HG02885 (cell line): Measurements from ENCODE around the gene NAA35.
"Not testable (repeated sequence)": the region's sequence is repeated elsewhere in the genome, so short reads cannot be mapped to it uniquely, and the experiment has no call there.

Source experiments
- ATAC-seq: cut with Tn5 transposase; IDR thresholded peaks from one replicate; pipeline ENCODE4 v1.9.1; 2021; ENCODE audit warnings: mild to moderate bottlenecking; ENCODE audit not compliant: unreplicated experiment, poor library complexity

The NAA35 gene

DNA sequence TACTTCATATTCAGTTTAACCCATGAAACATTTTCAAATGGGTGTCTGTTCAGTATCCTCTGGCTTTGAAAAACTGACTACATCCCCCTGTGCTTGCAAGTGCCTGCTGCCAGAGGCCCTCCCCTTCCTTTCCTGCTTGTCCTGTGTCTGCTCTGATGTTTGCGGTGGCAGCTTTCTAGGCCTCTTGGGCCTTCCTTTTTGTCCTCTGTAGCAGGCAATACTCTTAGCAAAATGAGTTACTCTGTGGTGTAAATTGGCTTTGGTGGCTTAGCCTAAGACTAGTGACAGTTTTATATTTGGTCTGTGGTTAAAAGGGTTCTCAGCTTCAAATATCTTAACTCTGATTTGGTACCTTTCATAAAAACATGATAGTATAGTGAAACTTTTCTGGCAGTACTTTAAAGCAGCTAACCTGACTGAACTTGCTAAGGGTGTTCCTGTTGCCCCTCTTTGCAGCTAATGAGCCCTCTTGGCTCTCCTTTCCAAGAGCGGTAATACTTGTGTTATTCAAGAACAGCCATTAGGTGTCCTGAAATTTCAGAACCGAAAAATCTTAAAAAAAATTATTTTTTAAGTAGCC, 81.8 kb downstream of the NAA35 start:
- ATAC-seq = no peak

DNA sequence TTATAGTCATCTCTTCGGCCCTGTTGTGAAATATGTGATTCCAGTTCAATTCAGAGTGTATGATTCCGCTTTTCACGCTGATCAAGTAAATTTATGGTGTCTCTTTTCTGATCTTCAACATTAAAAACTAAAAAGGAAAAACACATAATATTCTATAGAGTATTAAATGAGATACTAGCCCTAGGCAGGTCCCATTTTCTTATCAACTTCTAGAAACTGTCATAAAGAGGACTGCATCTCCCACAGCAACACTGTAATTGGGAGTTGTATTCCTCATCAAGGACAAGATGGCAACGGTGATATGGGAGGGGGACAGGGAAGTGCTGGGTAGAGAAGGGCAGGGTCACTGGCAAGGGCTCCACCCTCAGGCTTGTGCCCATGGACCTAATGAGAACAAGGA, 86.8 kb downstream of the NAA35 start:
- ATAC-seq = no peak

DNA sequence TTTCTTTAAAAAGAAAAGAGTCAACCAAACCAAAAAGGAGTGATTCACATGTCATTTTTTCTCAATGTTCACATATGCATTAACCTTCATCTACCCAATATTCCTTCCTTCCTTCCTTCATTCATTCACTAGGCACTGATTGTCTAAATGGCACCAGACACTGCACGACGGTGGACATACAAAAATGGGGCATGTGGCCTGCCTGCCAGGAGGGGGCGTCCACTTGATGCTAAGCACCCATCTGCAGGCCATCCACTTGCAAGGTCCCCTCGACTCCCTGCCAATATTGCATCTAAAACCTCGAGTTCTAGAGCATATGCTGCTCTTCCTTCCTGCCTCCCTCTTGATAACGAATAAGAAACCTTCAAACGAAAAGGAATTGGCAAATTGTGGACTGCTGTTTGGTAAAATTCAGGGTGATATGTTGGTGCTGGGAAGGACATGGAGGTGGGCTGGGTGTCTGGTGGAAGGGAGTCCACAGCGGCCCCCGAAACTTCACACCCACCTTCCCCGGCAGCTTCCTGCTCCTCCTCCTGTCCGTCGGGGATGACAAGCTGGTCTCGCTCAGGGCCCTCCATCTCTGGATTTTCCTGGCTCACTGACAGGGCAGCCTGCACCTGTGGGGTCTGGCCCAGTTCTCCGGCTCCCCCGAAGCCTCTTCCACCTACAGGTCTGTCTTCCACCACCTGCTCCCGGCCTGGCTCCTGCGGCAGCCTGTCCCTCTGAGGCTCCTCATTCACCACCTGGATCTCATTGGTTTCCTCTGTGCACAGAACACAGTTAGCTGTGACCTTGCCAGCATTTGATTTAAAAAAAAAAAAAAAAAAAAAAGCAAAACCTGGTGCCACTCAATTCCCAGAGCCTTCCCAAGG, 94.2 kb downstream of the NAA35 start:
- no peak for ATAC-seq

DNA sequence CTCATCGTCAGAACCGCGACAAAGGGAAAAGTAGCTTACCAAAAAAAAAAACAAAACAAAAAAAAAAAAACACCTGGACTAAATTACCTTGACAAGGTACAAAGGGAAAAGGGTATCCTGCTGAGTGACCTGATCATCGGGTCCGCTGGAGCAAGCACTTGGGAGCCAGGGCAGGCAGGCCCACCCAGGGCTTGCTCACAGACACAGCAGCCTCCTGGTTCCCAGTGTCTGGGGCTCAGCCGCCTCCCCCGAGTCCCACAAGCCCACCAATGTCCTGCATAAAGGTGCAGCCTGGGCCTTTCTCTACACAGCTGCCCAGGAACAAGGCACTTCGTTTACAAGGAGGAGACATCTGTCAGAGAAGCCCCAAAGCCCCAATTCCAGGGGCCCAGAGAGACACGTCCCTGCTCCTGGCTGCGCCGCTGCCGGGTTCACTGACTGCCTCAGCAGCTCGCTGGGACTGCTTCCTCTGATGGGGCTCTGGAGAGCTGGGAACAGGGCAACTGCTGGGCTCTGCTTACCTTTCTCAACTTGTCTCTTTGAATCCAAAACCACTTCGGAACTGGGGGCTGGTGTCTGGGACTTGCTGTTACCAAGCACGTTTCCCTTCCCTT, 95.0 kb downstream of the NAA35 start:
- ATAC-seq = no peak

DNA sequence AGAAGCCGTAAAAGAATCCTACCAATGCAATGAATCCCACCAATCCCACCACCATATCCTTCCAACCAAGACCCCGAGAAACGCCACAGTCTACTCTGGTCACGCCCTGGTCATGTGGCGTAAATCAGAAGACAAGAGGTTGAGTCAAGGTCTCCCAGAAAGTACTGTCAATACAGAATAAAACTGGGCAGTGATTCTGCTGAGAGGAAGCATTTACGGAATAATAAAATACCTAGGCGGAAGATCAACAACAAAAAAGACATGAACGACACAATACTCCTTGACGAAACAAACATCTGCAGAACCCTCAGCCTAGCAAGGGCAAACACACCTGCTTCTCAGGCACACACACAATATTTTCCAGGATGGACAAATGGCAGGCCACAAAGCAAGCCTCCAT, 95.6 kb downstream of the NAA35 start:
- no peak for ATAC-seq

DNA sequence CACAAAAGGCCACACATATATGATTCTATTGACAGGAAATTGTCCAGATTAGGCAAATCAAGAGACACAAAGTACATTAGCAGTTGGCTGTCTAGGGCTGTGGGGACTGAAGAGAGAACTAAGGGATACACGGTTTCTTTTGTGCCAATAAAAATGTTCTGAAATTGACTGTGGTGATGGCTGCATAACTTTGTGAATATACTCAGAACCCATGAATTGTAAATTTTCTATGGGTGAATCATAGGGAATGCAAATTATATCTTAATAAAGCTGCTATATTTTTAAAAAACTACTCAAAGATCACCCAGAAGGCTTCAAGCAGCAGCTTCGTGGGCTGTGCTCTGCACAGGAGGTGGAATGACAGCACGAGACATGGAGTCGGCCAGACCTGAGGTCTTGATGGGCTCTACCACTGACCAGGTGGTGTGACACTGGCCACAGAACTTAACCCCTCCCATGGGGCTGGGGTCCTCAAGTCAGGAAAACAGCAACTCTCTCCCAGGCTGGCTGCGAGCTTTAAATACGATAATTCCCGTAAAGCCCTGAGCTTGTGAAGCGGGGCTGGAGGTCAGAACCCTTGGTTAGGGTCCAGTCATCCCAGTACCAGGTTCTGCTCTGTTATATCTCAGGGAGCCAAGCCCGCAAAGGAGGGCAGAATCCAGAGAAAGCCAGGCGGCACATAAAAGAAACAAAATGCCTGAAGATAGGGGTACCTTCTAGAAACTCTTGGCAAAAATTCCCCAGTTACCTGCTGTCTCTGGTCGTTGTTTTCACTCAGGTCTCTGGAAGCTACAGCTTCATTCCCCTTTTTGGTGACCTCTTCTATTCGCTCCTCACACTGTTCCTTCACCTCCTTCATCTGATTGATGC, 99.3 kb downstream of the NAA35 start:
- ATAC-seq = no peak

DNA sequence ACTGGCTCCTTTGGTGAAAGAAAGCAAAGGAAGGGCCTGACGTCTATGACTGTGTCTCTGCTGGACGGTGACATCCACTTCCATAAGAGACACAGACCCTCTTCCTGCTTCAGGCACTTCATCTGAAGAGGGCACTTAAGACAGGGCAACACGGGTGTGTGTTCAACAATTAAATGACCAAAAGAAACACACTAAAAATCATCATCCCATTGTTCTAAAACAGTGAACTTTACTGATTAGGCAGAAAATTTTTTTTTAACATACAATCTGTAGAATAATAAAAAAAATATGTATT, 99.9 kb downstream of the NAA35 start:
- no peak for ATAC-seq

DNA sequence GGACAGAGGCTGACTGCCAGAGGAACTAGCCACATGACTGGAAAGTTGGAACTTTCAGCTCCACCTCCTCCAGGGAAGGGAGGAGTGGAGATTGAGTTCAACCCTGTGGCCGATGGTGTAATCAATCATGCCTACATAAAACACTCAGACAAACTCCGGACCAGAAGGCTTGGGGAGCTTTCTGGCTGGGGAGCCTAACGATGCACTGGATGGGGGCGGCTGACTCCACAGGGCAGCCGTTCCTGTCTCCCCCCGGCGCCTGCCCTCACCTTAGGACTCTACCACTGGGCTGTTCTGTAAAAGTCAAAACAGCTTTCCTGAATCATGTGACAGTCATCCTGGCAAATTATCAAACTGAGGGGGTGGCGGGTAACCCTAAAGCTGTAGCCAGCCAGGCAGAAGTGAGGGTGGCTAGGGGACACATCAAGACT, 100.4 kb downstream of the NAA35 start:
- no peak for ATAC-seq

DNA sequence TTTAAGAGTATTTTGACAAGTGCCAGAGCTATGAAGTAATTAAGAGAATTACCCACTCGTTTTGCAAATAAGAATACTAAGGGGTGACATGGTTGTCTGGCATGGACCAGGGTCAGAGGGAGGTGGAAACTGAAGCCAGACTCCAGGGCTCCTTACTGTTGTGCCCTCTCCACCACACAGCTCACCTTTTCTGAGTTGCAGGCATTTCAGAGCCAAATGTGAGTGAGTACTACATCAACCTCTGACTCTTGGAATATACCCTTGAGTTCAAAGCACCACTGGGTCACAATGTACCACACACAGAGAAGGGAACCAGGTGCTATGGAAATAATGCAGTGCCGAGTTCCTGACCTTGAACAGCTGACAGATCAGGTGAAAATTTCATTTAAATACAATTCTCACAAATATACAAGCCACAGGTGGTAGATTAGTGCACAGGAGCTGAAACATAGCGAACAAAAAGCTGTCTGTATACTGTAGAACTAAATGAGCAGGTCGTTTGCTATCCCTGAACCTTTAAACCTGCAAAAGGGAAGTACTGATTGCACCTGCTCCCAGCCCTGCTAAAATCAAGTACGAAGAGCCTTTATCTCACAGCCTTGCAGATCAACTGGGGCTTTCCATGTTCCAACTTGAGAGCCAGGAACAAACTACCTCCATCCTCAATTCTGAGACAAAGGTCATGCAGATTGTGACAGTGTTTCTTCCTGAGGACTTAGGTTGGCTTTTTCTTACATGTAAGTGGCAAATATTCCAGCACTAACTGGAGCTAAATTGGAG, 101.4 kb downstream of the NAA35 start:
- no peak for ATAC-seq

DNA sequence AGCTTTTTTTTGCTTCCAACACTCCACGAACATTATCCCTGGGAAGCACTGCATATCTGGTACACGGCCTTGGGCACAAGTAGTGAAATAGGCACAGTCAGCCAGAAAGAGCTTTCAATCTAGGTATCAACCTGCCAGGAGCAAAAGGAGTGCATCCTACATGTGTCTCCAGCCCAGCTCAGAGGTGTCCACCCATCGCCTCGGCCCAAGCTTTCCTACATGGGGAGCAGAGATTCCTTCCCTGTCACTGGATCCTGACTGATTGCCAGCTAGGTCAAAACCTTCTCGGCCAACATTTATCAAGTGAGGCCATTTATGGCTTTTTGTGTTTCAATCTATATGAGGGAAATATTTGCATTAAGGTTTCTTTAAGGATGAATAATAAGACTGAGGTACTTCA, 102.6 kb downstream of the NAA35 start:
- no peak for ATAC-seq

DNA sequence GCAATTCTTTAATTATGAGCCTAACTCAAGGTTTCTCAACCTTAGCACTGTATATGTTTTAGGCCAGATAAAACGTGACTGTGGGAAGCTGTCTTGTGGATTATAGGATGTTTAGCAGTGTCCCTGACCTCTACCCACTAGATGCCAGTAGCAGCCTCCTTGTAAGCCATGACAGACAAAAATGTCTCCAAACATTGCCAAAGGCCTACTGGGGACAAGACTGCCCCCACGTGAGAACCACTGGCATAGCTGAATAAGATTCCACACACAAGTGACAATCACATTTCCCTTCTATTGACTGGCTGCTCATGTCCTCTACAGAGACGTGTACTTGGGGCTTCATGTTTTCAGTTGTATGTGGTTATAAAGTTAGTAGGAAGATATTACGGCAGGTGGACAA, 103.1 kb downstream of the NAA35 start:
- no peak for ATAC-seq

DNA sequence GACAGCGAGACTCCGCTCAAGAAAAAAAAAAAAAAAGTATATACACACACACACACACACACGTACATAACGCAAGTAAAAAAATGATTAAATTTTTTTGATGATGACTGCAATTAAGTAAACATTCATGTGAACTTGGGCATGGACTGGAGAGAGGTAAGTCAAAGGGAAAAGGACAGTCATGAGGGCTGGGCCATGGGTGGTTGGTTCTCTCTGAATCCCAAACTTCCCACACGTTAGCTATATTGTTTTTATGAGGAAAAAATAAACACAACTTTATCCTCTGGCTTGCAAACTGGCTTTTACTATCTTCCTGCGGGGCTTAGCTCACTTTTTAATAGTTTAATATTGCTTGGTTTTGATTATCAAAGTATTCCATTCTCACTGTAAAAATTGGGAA, 104.7 kb downstream of the NAA35 start:
- no peak for ATAC-seq

DNA sequence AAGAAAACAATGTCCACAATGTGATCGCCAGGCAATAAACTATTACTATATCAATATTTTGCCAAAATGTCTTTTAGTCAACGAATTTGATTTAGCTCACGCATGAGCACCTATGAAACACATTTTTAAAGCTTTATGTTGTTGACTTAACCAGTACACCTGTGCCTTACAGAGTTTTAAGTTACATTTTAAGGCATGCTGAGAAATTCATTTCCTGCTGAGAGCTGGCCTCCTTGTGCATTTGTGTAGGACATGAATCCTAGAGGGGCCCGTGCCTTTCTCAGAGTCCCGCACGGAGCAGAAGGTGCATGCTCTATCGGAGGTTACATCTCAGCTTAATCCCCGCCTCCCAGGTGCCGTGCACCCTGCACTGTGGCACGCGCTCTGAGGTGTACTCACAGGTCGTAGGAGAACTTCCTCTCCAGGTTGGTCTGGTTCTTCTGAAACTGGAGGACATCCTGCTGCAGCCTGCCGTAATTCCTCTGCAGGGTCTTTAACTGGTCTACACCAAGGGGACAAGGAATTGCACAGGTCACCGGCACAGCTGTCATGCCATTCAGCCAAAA, 105.2 kb downstream of the NAA35 start:
- no peak for ATAC-seq

DNA sequence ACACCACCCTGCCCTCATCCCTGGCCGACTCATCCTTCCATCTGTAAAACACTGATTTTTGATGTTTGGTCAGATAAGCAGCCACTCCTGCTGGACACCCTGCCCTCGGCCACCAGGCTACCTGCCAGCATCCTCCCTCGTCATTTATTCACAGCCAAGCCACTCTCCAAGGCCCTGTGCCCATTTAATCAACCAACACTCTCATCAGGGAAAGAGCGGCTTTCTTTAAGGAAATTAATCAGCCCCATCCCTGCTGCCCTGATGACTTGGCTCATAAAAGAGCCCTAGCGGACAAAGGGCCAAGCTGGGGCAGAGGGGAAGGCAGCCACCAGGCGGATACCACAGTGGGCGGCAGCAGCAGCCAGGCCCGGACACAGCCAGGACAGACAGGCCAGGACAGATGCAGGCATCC, 106.0 kb downstream of the NAA35 start:
- no peak for ATAC-seq

DNA sequence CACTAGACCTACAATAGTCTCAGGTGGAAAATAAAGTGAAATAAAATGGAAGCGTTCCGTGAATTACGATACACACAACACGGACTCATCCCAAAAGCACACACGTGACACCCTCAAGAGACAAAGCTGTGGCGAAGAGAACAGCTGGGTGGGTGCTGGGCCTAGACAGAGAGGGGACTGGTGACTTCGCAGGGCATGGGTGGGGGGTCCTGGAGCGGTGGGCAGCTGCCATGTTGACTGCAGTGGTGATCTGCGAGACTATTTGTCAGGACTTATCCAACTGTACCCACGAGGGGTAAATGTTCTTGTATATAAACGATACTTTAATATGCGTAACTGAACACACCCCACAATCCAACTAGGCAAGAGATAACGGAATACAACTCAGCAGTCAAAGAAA, 106.4 kb downstream of the NAA35 start:
- no peak for ATAC-seq

DNA sequence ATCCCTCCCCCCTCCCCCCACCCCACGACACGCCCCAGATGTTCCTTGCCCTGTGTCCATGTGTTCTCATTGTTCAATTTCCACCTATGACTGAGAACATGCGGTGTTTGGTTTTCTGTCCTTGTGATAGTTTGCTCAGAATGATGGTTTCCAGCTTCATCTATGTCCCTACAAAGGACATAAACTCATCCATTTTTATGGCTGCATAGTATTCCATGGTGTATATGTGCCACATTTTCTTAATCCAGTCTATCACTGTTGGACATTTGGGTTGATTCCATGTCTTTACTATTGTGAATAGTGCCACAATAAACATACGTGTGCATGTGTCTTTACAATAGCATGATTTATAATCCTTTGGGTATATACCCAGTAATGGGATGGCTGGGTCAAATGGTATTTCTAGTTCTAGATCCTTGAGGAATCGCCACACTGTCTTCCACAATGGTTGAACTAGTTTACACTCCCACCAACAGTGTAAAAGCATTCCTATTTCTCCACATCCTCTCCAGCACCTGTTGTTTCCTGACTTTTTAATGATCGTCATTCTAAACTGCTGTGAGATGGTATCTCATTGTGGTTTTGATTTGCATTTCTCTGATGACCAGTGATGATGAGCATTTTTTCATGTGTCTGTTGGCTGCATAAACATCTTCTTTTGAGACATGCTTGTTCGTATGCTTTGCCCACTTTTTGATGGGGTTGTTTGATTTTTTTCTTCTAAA, 107.2 kb downstream of the NAA35 start:
- ATAC-seq = not testable (repeated sequence)

DNA sequence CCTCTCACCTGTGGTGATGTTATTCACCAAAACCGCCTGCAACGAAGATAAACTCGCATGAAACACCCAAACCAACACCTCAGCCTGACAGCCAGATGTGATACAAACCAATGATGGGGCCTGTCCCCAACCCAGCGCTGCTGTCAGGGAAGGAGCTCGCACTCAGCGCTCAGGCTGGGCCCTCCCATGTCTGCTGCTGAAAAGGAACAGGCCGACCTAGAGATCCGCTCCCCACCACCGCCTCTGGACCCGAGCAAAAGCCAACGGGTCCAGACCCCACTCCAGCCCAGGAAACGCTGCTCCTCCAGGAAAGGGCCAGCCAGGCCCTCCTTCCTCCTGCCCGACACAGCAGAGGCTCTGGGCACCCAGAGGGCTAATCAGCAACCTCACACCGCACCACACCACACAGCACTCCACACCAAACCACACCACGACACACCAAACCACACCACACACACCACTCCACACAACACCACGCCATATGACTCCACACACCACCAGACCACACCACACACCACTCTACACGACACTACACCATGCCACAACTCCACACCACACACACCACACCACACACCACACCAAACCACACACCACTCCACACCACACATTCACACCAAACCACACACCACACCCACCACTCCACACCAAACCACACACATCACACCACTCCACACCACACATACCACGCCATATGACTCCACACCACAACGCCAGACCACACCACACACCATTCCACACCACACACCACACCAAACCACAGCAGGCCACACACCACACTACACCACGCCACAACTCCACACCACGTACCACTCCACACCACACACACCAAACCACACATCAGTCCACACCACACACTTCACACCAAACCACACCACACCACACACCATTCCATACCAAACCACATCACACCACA, 111.9 kb downstream of the NAA35 start:
- ATAC-seq = no peak

DNA sequence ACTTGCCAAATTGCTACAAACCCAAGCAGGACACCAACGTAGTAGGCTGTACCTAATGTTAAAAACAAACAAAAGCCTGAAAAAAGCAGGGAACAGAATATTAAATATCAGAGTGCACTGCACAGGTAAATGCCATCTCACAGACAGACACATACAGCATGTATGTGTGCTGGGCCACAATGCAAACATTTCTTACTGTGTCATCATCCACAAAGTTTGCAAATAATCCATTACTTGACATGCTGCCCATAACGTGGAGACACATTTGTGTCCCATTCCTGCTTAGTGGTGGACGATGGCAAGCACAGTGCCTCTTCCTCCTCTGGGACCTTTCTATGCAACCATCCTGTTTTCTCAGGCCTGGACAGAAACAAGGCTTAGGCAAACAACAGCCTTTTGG, 113.7 kb downstream of the NAA35 start:
- ATAC-seq = no peak
